Measurements from ENCODE around the gene KDM3A.

Gene KDM3A

GRCh38 chr2:86441882-86442641 is 891 bp downstream of the KDM3A start:
- POLR2A ChIA-PET: interaction anchor here (0.6 to 2.1 kb wide), 9 partner anchors 8 to 263 kb away, joined by 3 to 9 read pairs (median 4); no protein-coding TSS in a partner anchor
- TF ChIP-seq FOXM1 (IDR thresholded peaks at IDR 0.05; ENCODE audit: borderline replicate concordance): no peak
- no peak for TF ChIP-seq PKNOX1 (IDR thresholded peaks at IDR 0.05)
- TF ChIP-seq SUZ12 (IDR thresholded peaks at IDR 0.05): no peak
- no peak for TF ChIP-seq BHLHE40 (IDR thresholded peaks at IDR 0.05; ENCODE audit: borderline replicate concordance)
- no peak for TF ChIP-seq LEF1 (IDR thresholded peaks at IDR 0.05; ENCODE audit: borderline replicate concordance)
- TF ChIP-seq TARDBP (IDR thresholded peaks at IDR 0.05): no peak
- no peak for TF ChIP-seq CTBP1 (IDR thresholded peaks at IDR 0.05; ENCODE audit: borderline replicate concordance)
- TF ChIP-seq L3MBTL2 (conservative IDR thresholded peaks at IDR 0.05): no peak
- TF ChIP-seq ARNT (IDR thresholded peaks at IDR 0.05): no peak
- no peak for TF ChIP-seq FOXA1 (IDR thresholded peaks at IDR 0.05)
- TF ChIP-seq ELF4 (IDR thresholded peaks at IDR 0.05): no peak
- no peak for TF ChIP-seq FOXK2 (IDR thresholded peaks at IDR 0.05)
- no peak for TF ChIP-seq HDGF (IDR thresholded peaks at IDR 0.05; ENCODE audit: borderline replicate concordance)
- TF ChIP-seq ZNF384 (IDR thresholded peaks at IDR 0.05): no peak
- no peak for TF ChIP-seq NFRKB (IDR thresholded peaks at IDR 0.05)
- no peak for TF ChIP-seq SP1 (IDR thresholded peaks at IDR 0.05)
- CTCF ChIA-PET: interaction anchor here (0.6 kb wide), 1 partner anchor 41 kb away, joined by 7 read pairs; no protein-coding TSS in a partner anchor
- DNase-seq (ENCODE audit: extremely low spot score): peak; percentile 22

GRCh38 chr2:86442642-86443005 is 1.5 kb downstream of the KDM3A start:
- no peak for TF ChIP-seq FOXK2 (IDR thresholded peaks at IDR 0.05)
- TF ChIP-seq TARDBP (IDR thresholded peaks at IDR 0.05): no peak
- no peak for TF ChIP-seq FOXA1 (IDR thresholded peaks at IDR 0.05)
- TF ChIP-seq NFRKB (IDR thresholded peaks at IDR 0.05): no peak
- TF ChIP-seq ZNF384 (IDR thresholded peaks at IDR 0.05): no peak
- TF ChIP-seq CTBP1 (IDR thresholded peaks at IDR 0.05; ENCODE audit: borderline replicate concordance): no peak
- TF ChIP-seq BHLHE40 (IDR thresholded peaks at IDR 0.05; ENCODE audit: borderline replicate concordance): no peak
- TF ChIP-seq PKNOX1 (IDR thresholded peaks at IDR 0.05): peak; percentile 7; the same call in 1 of the 2 replicates
- CTCF ChIA-PET: interaction anchor here (0.6 kb wide), 1 partner anchor 42 kb away, joined by 7 read pairs; no protein-coding TSS in a partner anchor
- POLR2A ChIA-PET: interaction anchor here (0.6 to 2.1 kb wide), 4 partner anchors 17 to 262 kb away, joined by 3 to 9 read pairs (median 4); no protein-coding TSS in a partner anchor
- peak; percentile 78 for DNase-seq (ENCODE audit: extremely low spot score)

GRCh38 chr2:86443631-86444350 is 2.6 kb downstream of the KDM3A start:
- ChIA-PET POLR2A (no interaction called here), CTCF (no interaction called here)
- DNase-seq (ENCODE audit: extremely low spot score): no peak
- TF ChIP-seq FOXK2 (IDR thresholded peaks at IDR 0.05) (no peak), HDGF (IDR thresholded peaks at IDR 0.05; ENCODE audit: borderline replicate concordance) (no peak), TARDBP (IDR thresholded peaks at IDR 0.05) (no peak), SP1 (IDR thresholded peaks at IDR 0.05) (no peak), LEF1 (IDR thresholded peaks at IDR 0.05; ENCODE audit: borderline replicate concordance) (no peak), ZNF384 (IDR thresholded peaks at IDR 0.05) (no peak), NFRKB (IDR thresholded peaks at IDR 0.05) (no peak), FOXM1 (IDR thresholded peaks at IDR 0.05; ENCODE audit: borderline replicate concordance) (no peak), PKNOX1 (IDR thresholded peaks at IDR 0.05) (no peak), ELF4 (IDR thresholded peaks at IDR 0.05) (no peak), BHLHE40 (IDR thresholded peaks at IDR 0.05; ENCODE audit: borderline replicate concordance) (no peak), FOXA1 (IDR thresholded peaks at IDR 0.05) (no peak), ARNT (IDR thresholded peaks at IDR 0.05) (no peak), SUZ12 (IDR thresholded peaks at IDR 0.05) (no peak), L3MBTL2 (conservative IDR thresholded peaks at IDR 0.05) (no peak)

GRCh38 chr2:86445436-86445835 is 4.3 kb downstream of the KDM3A start:
- ChIA-PET CTCF (no interaction called here), POLR2A (no interaction called here)
- no peak for DNase-seq (ENCODE audit: extremely low spot score)
- TF ChIP-seq NFRKB (IDR thresholded peaks at IDR 0.05): no peak
- no peak for TF ChIP-seq SP1 (IDR thresholded peaks at IDR 0.05)
- no peak for TF ChIP-seq HDGF (IDR thresholded peaks at IDR 0.05; ENCODE audit: borderline replicate concordance)
- no peak for TF ChIP-seq ARNT (IDR thresholded peaks at IDR 0.05)
- no peak for TF ChIP-seq TARDBP (IDR thresholded peaks at IDR 0.05)
- no peak for TF ChIP-seq SUZ12 (IDR thresholded peaks at IDR 0.05)

- POLR2A ChIA-PET: no interaction called here
- TF ChIP-seq ARNT (IDR thresholded peaks at IDR 0.05) (no peak), ELF4 (IDR thresholded peaks at IDR 0.05) (no peak), FOXK2 (IDR thresholded peaks at IDR 0.05) (no peak), SUZ12 (IDR thresholded peaks at IDR 0.05) (no peak), LEF1 (IDR thresholded peaks at IDR 0.05; ENCODE audit: borderline replicate concordance) (no peak), BHLHE40 (IDR thresholded peaks at IDR 0.05; ENCODE audit: borderline replicate concordance) (no peak), FOXA1 (IDR thresholded peaks at IDR 0.05) (no peak), PKNOX1 (IDR thresholded peaks at IDR 0.05) (no peak), ZNF384 (IDR thresholded peaks at IDR 0.05) (no peak), TARDBP (IDR thresholded peaks at IDR 0.05) (no peak), L3MBTL2 (conservative IDR thresholded peaks at IDR 0.05) (no peak), HDGF (IDR thresholded peaks at IDR 0.05; ENCODE audit: borderline replicate concordance) (no peak), NFRKB (IDR thresholded peaks at IDR 0.05) (no peak), FOXM1 (IDR thresholded peaks at IDR 0.05; ENCODE audit: borderline replicate concordance) (no peak)
- DNase-seq (ENCODE audit: extremely low spot score): no peak
- CTCF ChIA-PET: no interaction called here
These were observed 4.9 kb downstream of the KDM3A start for GRCh38 chr2:86446060-86446459.

Measured in HEK293T (cell line).